CD4-positive, alpha-beta T cell treated with Interleukin-2 at 100 ng/mL for 4 hours (primary cell): ENCODE measurements around the gene TEX19.
"Not testable (repeated sequence)": the region's sequence is repeated elsewhere in the genome, so short reads cannot be mapped to it uniquely, and the experiment has no call there.

Experiments
- DNase-seq: peaks from one replicate; pipeline ENCODE4 v3.0.0-alpha.2; 2020; ENCODE audit warnings: low spot score

Gene TEX19

DNA sequence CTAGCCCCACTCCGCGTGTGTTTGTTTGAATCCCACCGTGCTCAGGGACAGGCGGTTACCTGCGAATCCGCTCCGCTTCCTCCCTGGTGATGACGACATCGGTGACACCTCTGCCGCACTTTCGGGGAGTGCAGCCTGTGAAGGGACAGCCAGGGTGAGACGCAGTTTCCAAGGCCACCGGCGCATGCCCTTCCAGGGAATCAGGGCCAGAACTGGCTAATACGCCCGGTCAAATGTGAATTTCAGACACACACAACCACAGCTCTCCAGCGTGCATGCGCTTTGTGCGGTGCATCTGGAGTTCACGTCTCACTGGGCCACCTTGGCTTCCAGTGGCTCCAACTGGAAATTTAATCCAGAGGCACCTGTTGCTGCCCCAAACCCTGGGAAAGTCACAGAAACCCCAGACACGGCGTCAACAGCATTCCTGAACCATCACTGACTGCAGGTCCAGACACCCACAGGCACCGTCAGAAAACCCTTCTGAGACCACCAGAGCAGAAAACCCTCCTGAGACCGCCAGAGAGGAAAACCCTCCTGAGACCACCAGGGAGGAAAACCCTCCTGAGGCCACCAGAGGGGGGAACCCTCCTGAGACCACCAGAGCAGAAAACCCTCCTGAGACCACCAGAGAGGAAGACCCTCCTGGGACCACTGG is 52.5 kb downstream of the TEX19 start:
- no peak for DNase-seq

DNA sequence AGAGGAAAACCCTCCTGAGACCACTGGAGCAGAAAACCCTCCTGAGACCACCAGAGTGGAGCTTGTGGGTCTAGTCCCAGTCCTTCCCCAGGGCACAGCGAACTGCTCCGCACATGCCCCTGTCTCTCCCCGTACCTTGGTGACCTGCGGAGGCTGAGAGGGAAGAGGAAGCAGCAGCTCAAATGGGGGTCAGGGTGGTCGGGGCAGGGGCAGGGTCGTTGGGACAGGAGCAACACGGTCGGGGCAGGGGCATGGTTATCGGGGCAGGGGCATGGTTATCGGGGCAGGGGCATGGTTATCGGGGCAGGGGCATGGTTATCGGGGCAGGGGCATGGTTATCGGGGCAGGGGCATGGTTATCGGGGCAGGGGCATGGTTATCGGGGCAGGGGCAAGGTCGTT is 53.0 kb downstream of the TEX19 start:
- DNase-seq, result not testable (repeated sequence)

DNA sequence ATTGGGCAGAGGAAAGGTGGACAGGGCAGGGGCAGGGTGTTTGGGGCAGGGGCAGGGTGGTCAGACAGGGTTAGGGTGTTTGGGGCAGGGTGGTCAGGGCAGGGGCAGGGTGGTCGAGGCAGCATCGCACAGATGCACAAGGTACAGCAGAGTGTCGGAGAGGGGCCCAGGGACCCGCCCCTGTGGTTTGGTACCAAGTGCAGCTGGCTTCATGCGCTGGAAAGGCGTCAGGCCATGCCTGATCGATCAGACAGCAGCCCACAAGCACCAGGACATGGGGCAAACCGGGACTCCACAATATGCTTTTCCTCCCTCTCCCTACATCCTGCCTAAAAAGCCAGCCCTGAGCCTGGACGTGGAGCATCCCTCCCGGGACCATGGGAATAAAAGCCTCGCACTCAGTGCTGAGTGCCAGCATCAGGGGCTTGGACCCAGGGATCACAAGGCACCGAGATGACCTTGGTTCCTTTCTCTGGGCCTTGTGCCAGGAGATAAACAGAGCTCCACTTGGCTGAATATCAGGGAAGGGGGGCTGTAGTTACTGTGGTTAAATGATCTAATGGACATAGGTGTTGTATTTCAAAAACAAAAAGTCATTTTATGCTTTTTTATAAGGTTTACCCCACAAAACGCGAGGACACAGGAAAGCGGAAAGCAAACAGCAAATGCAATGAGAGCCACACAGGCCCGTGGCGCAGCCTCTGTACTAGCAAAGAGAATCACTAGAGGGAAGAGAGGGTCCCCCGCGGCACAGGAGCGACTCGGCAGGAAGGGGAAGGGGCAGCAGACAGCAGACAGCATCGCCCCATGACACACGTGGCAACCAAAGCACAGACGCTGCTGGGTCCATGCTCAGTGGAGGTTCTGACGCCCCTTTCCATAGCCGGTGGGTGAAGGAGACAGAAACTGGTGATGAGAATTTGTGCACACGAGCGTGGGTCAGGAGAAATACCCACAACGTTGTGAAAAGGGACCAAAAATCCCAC is 53.8 kb downstream of the TEX19 start:
- DNase-seq, result no peak
